Measurements from ENCODE around the gene MEGF11.

DNA sequence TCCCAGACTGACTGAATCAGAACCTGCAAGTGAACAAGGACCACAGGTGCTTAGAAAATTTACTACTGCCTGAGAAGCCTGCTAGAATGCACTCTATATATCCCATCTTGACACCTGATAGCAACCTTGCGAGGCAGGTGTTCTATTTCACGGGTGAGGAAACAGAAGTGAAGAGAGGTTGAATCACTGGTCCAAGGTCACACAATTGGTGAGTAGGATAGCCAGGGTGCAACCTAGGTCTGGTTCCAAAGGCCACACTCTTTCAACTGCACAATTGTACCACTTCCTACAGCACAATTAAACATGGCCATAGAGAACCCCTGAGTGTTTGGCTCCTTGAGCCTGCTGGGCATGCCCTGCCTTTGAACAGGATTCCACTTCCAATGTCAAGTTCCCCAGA is 297.2 kb downstream of the MEGF11 start:
- TF ChIP-seq, protein P1, sequence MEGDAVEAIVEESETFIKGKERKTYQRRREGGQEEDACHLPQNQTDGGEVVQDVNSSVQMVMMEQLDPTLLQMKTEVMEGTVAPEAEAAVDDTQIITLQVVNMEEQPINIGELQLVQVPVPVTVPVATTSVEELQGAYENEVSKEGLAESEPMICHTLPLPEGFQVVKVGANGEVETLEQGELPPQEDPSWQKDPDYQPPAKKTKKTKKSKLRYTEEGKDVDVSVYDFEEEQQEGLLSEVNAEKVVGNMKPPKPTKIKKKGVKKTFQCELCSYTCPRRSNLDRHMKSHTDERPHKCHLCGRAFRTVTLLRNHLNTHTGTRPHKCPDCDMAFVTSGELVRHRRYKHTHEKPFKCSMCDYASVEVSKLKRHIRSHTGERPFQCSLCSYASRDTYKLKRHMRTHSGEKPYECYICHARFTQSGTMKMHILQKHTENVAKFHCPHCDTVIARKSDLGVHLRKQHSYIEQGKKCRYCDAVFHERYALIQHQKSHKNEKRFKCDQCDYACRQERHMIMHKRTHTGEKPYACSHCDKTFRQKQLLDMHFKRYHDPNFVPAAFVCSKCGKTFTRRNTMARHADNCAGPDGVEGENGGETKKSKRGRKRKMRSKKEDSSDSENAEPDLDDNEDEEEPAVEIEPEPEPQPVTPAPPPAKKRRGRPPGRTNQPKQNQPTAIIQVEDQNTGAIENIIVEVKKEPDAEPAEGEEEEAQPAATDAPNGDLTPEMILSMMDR (IDR thresholded peaks at IDR 0.05): no peak
- no peak for TF ChIP-seq POLR2A (IDR thresholded peaks at IDR 0.05)

All from Peyer's patch (tissue), 4 donors.